HG02623 (cell line): ENCODE measurements around the gene ANGPTL1.
"Not testable (repeated sequence)": the region's sequence is repeated elsewhere in the genome, so short reads cannot be mapped to it uniquely, and the experiment has no call there.

Source experiments
- ATAC-seq: cut with Tn5 transposase; IDR thresholded peaks from one replicate; pipeline ENCODE4 v1.9.1; 2021; ENCODE audit warnings: moderate library complexity; ENCODE audit not compliant: unreplicated experiment

The ANGPTL1 gene

GRCh38 chr1:178868706-178869105 is 2.2 kb downstream of the ANGPTL1 start:
- no peak for ATAC-seq

GRCh38 chr1:178867670-178868069 is 3.2 kb downstream of the ANGPTL1 start:
- no peak for ATAC-seq

- no peak for ATAC-seq
These were observed 6.6 kb downstream of the ANGPTL1 start for GRCh38 chr1:178864326-178864725.

- ATAC-seq = no peak
These were observed 8.0 kb downstream of the ANGPTL1 start for GRCh38 chr1:178862864-178863263.

- ATAC-seq = no peak
These were observed 8.5 kb downstream of the ANGPTL1 start for GRCh38 chr1:178862416-178862815.

GRCh38 chr1:178857126-178857525 is 13.8 kb downstream of the ANGPTL1 start:
- ATAC-seq = no peak

- ATAC-seq = no peak
These were observed 21.0 kb downstream of the ANGPTL1 start for GRCh38 chr1:178849918-178850317.

GRCh38 chr1:178847919-178848318 is 23.0 kb downstream of the ANGPTL1 start:
- not testable (repeated sequence) for ATAC-seq

- ATAC-seq = no peak
These were observed 23.5 kb downstream of the ANGPTL1 start for GRCh38 chr1:178847396-178847849.

GRCh38 chr1:178846306-178846705 is 24.6 kb downstream of the ANGPTL1 start:
- ATAC-seq = no peak

GRCh38 chr1:178844436-178844835 is 26.4 kb downstream of the ANGPTL1 start:
- no peak for ATAC-seq

- no peak for ATAC-seq
These were observed 45.7 kb downstream of the ANGPTL1 start for GRCh38 chr1:178825167-178825566.

GRCh38 chr1:178821134-178821866 is 49.6 kb downstream of the ANGPTL1 start:
- no peak for ATAC-seq

GRCh38 chr1:178819123-178819522 is 51.8 kb downstream of the ANGPTL1 start:
- no peak for ATAC-seq

GRCh38 chr1:178818416-178818815 is 52.5 kb downstream of the ANGPTL1 start:
- no peak for ATAC-seq

- ATAC-seq = no peak
These were observed 60.3 kb downstream of the ANGPTL1 start for GRCh38 chr1:178810585-178810984.

- ATAC-seq = no peak
These were observed 62.3 kb downstream of the ANGPTL1 start for GRCh38 chr1:178808529-178808928.

GRCh38 chr1:178806665-178807300 is 64.1 kb downstream of the ANGPTL1 start:
- no peak for ATAC-seq

GRCh38 chr1:178802873-178803272 is 68.0 kb downstream of the ANGPTL1 start:
- no peak for ATAC-seq
